A549 (cell line): ENCODE results near the gene ENO3. TPM values are rescaled to one million over a fixed set of nuclear protein-coding genes. Genes with fewer than 3 reads are reported as not detected.
A peak's percentile ranks its signal among the peaks of the same experiment; 100 is the strongest.

ENCODE experiments used
- ATAC-seq, 2 experiments: fragments of 200-7000 bp in 1 of 2; fragments of >200 bp in 1 of 2; cut with Nextera tagmentation in 1 of 2; cut with Tn5 transposase in 1 of 2; 3 replicates each; pipeline versions ENCODE4 v1.8.0 to v1.9.1; 2018 to 2020; ENCODE audit warnings: mild to moderate bottlenecking in 1 of 2, moderate library complexity in 1 of 2
- CTCF ChIA-PET: fragments of 300-600 bp; sonication (Branson Sonifier 250); formaldehyde crosslinking; extraction: SDS; loops from one replicate; lab custom pipeline; 2021; ENCODE audit warnings: antibody characterized with exemption, inconsistent platforms; lab: Yijun Ruan, JAX
- POLR2A ChIA-PET: fragments of 350-600 bp; formaldehyde crosslinking; extraction: SDS; loops from one replicate; lab custom pipeline; 2021; ENCODE audit warnings: antibody characterized with exemption, inconsistent platforms; lab: Yijun Ruan, JAX
- DNase-seq, 2 experiments: peaks; one replicate each; pipeline versions ENCODE4 v3.0.0 to v3.0.0-alpha.2; 2011 to 2016; ENCODE audit warnings: low read depth in 1 of 2, low spot score in 1 of 2
- FAIRE-seq: peaks from 2 replicates; lab custom pipeline; 2011; peaks lifted over from hg19 to GRCh38; lab: Jason Lieb, UNC
- H3K27ac ChIP-seq, 2 experiments: fragments of >200 bp; sonication (Bioruptor Twin); formaldehyde crosslinking; 3 replicates each; pipeline ENCODE4 v1.5.1; 2016 to 2017
- H3K4me1 ChIP-seq: fragments of >200 bp; sonication (Bioruptor Twin); formaldehyde crosslinking; 3 replicates; pipeline ENCODE4 v1.6.1; 2016
- H3K4me2 ChIP-seq: fragments of >200 bp; sonication (Bioruptor Twin); formaldehyde crosslinking; 3 replicates; pipeline ENCODE4 v1.6.1; 2016
- H3K4me3 ChIP-seq: fragments of >200 bp; sonication (Bioruptor Twin); formaldehyde crosslinking; 3 replicates; pipeline ENCODE4 v1.5.1; 2016
- H3K9me3 ChIP-seq: fragments of >200 bp; sonication (Bioruptor Twin); formaldehyde crosslinking; 3 replicates; pipeline ENCODE4 v1.6.1; 2016
- ATOH8 ChIP-seq: fragments of 250-450 bp; sonication (Bioruptor Pico); IDR thresholded peaks from 2 replicates; pipeline ENCODE4 v1.5.0; 2020; ENCODE audit warnings: low read depth, mild to moderate bottlenecking, moderate library complexity
- BCL3 ChIP-seq: fragments of >200 bp; sonication (Bioruptor Twin); formaldehyde crosslinking; IDR thresholded peaks from 3 replicates; pipeline ENCODE4 v1.6.1; 2016
- CBX2 ChIP-seq: fragments of 200-600 bp; sonication (generic); IDR thresholded peaks from 2 replicates; pipeline ENCODE4 v1.6.1; 2016; ENCODE audit warnings: low read depth, mild to moderate bottlenecking, borderline replicate concordance
- CEBPB ChIP-seq, 2 experiments: fragments of >200 bp in 1 of 2; sonication (Bioruptor Twin) in 1 of 2; formaldehyde crosslinking in 1 of 2; IDR thresholded peaks; 2 replicates each; pipeline ENCODE4 v1.6.1; 2012 to 2016
- CHD2 ChIP-seq: fragments of 150-350 bp; IDR thresholded peaks from 2 replicates; pipeline ENCODE4 v1.6.1; 2014; ENCODE audit warnings: low read length; ENCODE audit not compliant: partially characterized antibody
- CHD4 ChIP-seq: fragments of 200-600 bp; sonication (generic); IDR thresholded peaks from 2 replicates; pipeline ENCODE4 v1.6.1; 2016; ENCODE audit warnings: antibody characterized with exemption, mild to moderate bottlenecking, borderline replicate concordance
- E2F6 ChIP-seq: IDR thresholded peaks from 2 replicates; pipeline ENCODE4 v1.6.1; 2012; ENCODE audit warnings: low read depth, borderline replicate concordance
- EHF ChIP-seq: fragments of 250-450 bp; sonication (Bioruptor Pico); IDR thresholded peaks from 2 replicates; pipeline ENCODE4 v1.5.0; 2020; ENCODE audit warnings: mild to moderate bottlenecking
- EP300 ChIP-seq, 2 experiments: fragments of >200 bp; sonication (Bioruptor Twin); formaldehyde crosslinking; IDR thresholded peaks; 2 replicates in 1 of 2; 3 replicates in 1 of 2; pipeline ENCODE4 v1.6.1; 2016 to 2017
- GATA3 ChIP-seq: IDR thresholded peaks from 2 replicates; pipeline ENCODE4 v1.6.1; 2012; ENCODE audit warnings: borderline replicate concordance
- HDAC2 ChIP-seq: fragments of 200-600 bp; sonication (generic); IDR thresholded peaks from 2 replicates; pipeline ENCODE4 v1.6.1; 2016
- HES2 ChIP-seq: fragments of >200 bp; sonication (Bioruptor Twin); formaldehyde crosslinking; IDR thresholded peaks from 2 replicates; pipeline ENCODE4 v1.6.1; 2016
- HOXB13 ChIP-seq: fragments of 250-450 bp; sonication (Bioruptor Pico); IDR thresholded peaks from 2 replicates; pipeline ENCODE4 v1.5.0; 2020; ENCODE audit warnings: low read depth, mild to moderate bottlenecking, moderate library complexity
- HOXB5 ChIP-seq: fragments of 250-450 bp; sonication (Bioruptor Pico); IDR thresholded peaks from 2 replicates; pipeline ENCODE4 v1.5.0; 2020; ENCODE audit warnings: mild to moderate bottlenecking, moderate library complexity
- KDM1A ChIP-seq: fragments of 200-600 bp; sonication (generic); IDR thresholded peaks from 2 replicates; pipeline ENCODE4 v1.6.1; 2016; ENCODE audit warnings: low read depth, mild to moderate bottlenecking
- MAFK ChIP-seq: fragments of 450-650 bp; IDR thresholded peaks from 2 replicates; pipeline ENCODE4 v1.6.1; 2014; ENCODE audit not compliant: partially characterized antibody
- NPAS2 ChIP-seq: fragments of 250-450 bp; sonication (Bioruptor Pico); IDR thresholded peaks from 2 replicates; pipeline ENCODE4 v1.8.0; 2022; ENCODE audit warnings: mild to moderate bottlenecking, moderate library complexity, borderline replicate concordance
- RAD21 ChIP-seq, 2 experiments: fragments of >200 bp in 1 of 2; sonication (Bioruptor Twin) in 1 of 2; formaldehyde crosslinking in 1 of 2; IDR thresholded peaks in 1 of 2; conservative IDR thresholded peaks in 1 of 2; 2 replicates in 1 of 2; 3 replicates in 1 of 2; pipeline ENCODE4 v1.6.1; 2012 to 2018; ENCODE audit warnings: inconsistent platforms in 1 of 2
- REST ChIP-seq: fragments of 200-600 bp; sonication (generic); IDR thresholded peaks from 2 replicates; pipeline ENCODE4 v1.6.1; 2016; ENCODE audit warnings: antibody characterized with exemption, mild to moderate bottlenecking, moderate library complexity
- RFX5 ChIP-seq: fragments of 450-650 bp; IDR thresholded peaks from 2 replicates; pipeline ENCODE4 v1.7.1; 2014; ENCODE audit warnings: antibody characterized with exemption, mild to moderate bottlenecking, moderate library complexity
- SMC3 ChIP-seq: fragments of >200 bp; sonication (Bioruptor Twin); formaldehyde crosslinking; IDR thresholded peaks from 3 replicates; pipeline ENCODE4 v1.6.1; 2018; ENCODE audit warnings: inconsistent platforms
- SREBF2 ChIP-seq: fragments of 450-650 bp; IDR thresholded peaks from 2 replicates; pipeline ENCODE4 v1.6.1; 2014; ENCODE audit warnings: mild to moderate bottlenecking, moderate library complexity
- USF2 ChIP-seq: fragments of 450-650 bp; IDR thresholded peaks from 2 replicates; pipeline ENCODE4 v1.6.1; 2014; ENCODE audit warnings: antibody characterized with exemption
- ZFP36 ChIP-seq: fragments of 450-650 bp; IDR thresholded peaks from 2 replicates; pipeline ENCODE4 v1.6.1; 2014; ENCODE audit warnings: borderline replicate concordance; ENCODE audit not compliant: partially characterized antibody
- WGBS: methylation state at CpG from one replicate; pipeline ENCODE4 v1.1.6; 2017; ENCODE audit errors: missing lambda C conversion rate; 5-methylcytosine and 5-hydroxymethylcytosine counted together
- polyA plus RNA-seq, 4 experiments: library from polyadenylated mRNA; depleted of rRNA in 3 of 4; stranded (reverse); fragments of >200 nt; fragmentation: RNase III in 1 of 4; extraction: RNeasy Plus Mini Kit Qiagen cat#74134 plus additional on column Dnase treatment in 1 of 4; gene quantifications; 2 replicates in 3 of 4; 3 replicates in 1 of 4; pipeline ENCODE4 v1.2.3, GENCODE V29; 2011 to 2017

ENO3 gene
- polyA plus RNA-seq, 2 of the 4 experiments (the other 2 are of a cell fraction), result 52.5 to 109 TPM

- peaks cover 9% of the 10 kb centered on the region; the same call in 1 of the 3 replicates for H3K4me1 ChIP-seq
- TF ChIP-seq BCL3 (no peak), CHD2 (no peak), GATA3 (no peak), USF2 (no peak), MAFK (no peak), CBX2 (no peak), ZFP36 (no peak), RFX5 (no peak), E2F6 (no peak), HDAC2 (no peak), EHF (CRISPR knock-in tag) (no peak), HOXB5 (CRISPR knock-in tag) (no peak), REST (no peak), HOXB13 (no peak), SMC3 (no peak), CHD4 (no peak), HES2 (no peak)
- TF ChIP-seq, all 56 proteins: peak for 0
- POLR2A ChIA-PET, result interaction anchor here (1.4 kb wide), 1 partner anchor 31 kb away, joined by 17 read pairs; the partner anchor contains the start of genes RNF167 and SLC25A11
- Histone ChIP-seq H3K4me3 (no peak overlapping the region), H3K27ac (no peak overlapping the region), H3K4me2 (no peak overlapping the region), H3K9me3 (no peaks in the 10 kb centered on the region)
- DNase-seq (no peak), ATAC-seq (no peak), FAIRE-seq (no peak)
- CTCF ChIA-PET, result interaction anchor here (0.6 to 2.9 kb wide), 49 partner anchors 8 to 341 kb away, joined by 3 to 42 read pairs (median 5); partner anchors contain the start of genes C17orf107, CAMTA2, ENO3 and PFN1
- WGBS, result 75% methylated on average over 10 of the region's 10 CpGs
Observed at GRCh38 chr17:4908301-4908700, 42.6 kb upstream of the ENO3 start.

- H3K4me2 ChIP-seq, result peak overlapping the region; percentile 8
- peak overlapping the region; percentile 0 to 58; a peak in 3 of 6 replicates for H3K27ac ChIP-seq
- POLR2A ChIA-PET, result interaction anchor here (0.7 to 1.4 kb wide), 3 partner anchors 31 to 342 kb away, joined by 3 to 17 read pairs (median 4); partner anchors contain the start of genes RNF167 and SLC25A11
- no peaks in the 10 kb centered on the region for H3K9me3 ChIP-seq
- no peak overlapping the region for H3K4me3 ChIP-seq
- DNase-seq (peak; percentile 86 to 92), ATAC-seq (peak; percentile 96 to 97), FAIRE-seq (peak; percentile 89)
- CTCF ChIA-PET, result interaction anchor here (0.6 to 2.9 kb wide), 65 partner anchors 9 to 697 kb away, joined by 3 to 42 read pairs (median 4); partner anchors contain the start of genes ARRB2, C17orf107, CAMTA2 and ENO3
- H3K4me1 ChIP-seq, result peaks cover 9% of the 10 kb centered on the region; the same call in 2 of the 3 replicates
- WGBS, result 37% methylated on average over 20 of the region's 20 CpGs
- TF ChIP-seq EP300 (IDR thresholded peaks at IDR 0.05) (no peak), SREBF2 (no peak), MAFK (no peak), KDM1A (no peak), REST (no peak), ATOH8 (CRISPR knock-in tag) (no peak), NPAS2 (CRISPR knock-in tag) (no peak), CEBPB (IDR thresholded peaks at IDR 0.05) (peak in 1 of 2 experiments; percentile 61; a peak in 1 of 4 replicates), RAD21 (conservative IDR thresholded peaks at IDR 0.05 in 1 of 2, IDR thresholded peaks at IDR 0.05 in 1 of 2) (peak; percentile 88 to 91)
Observed at GRCh38 chr17:4908711-4909496, 42.0 kb upstream of the ENO3 start.
